Neuron (in vitro differentiated cells): Measurements from ENCODE around the gene HRC.
A peak's percentile ranks its signal among the peaks of the same experiment; 100 is the strongest.
"Not testable (repeated sequence)": the region's sequence is repeated elsewhere in the genome, so short reads cannot be mapped to it uniquely, and the experiment has no call there.

Source experiments
- H2AFZ ChIP-seq: one replicate; pipeline ENCODE4 v1.6.1; 2013; ENCODE audit warnings: low read depth, mild to moderate bottlenecking, inconsistent platforms, low read length, moderate library complexity
- H3K27me3 ChIP-seq: one replicate; pipeline ENCODE4 v1.6.1; 2013; ENCODE audit warnings: low read length; ENCODE audit not compliant: insufficient read depth
- H3K36me3 ChIP-seq: one replicate; pipeline ENCODE4 v1.6.1; 2013; ENCODE audit warnings: low read length; ENCODE audit not compliant: insufficient read depth
- H3K4me1 ChIP-seq: one replicate; pipeline ENCODE4 v1.6.1; 2013; ENCODE audit warnings: low read length; ENCODE audit not compliant: insufficient read depth
- H3K4me3 ChIP-seq: 2 replicates; pipeline ENCODE4 v1.5.1; 2013; ENCODE audit warnings: mild to moderate bottlenecking, low read length, moderate library complexity
- H3K9me3 ChIP-seq: one replicate; pipeline ENCODE4 v1.6.1; 2013; ENCODE audit warnings: low read length

The HRC gene

GRCh38 chr19:49121841-49122240 is 33.4 kb downstream of the HRC start:
- not testable (repeated sequence) for H3K4me3 ChIP-seq, H3K9me3 ChIP-seq, H2AFZ ChIP-seq, H3K36me3 ChIP-seq
- Histone ChIP-seq H3K4me1 (peaks cover 10% of the 10 kb centered on the region), H3K27me3 (peaks cover 13% of the 10 kb centered on the region)

GRCh38 chr19:49120868-49121267 is 34.3 kb downstream of the HRC start:
- H3K4me3 ChIP-seq, result no peak overlapping the region
- peaks cover 13% of the 10 kb centered on the region for H3K27me3 ChIP-seq
- peaks cover 10% of the 10 kb centered on the region for H3K4me1 ChIP-seq
- no peaks in the 10 kb centered on the region for H3K36me3 ChIP-seq
- H3K9me3 ChIP-seq, result no peaks in the 10 kb centered on the region
- no peak overlapping the region for H2AFZ ChIP-seq

DNA sequence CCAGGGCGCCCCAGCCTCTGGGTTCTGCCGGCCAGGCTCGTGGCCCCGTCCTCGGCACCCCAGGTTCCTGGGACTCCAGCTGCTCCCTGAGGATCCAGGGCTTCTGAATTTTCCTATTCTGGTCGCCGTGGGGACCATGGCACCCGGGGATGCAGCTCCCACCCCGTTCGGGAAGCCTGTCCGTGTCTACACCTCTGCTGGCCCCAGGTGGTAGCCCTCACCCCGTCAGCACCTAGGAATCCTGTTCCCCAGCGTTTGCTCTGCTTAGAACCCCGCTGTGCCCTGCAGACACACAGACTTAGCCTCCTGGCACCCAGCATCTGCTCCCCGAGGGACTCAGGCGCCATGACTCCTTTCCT is 34.9 kb downstream of the HRC start:
- peaks cover 10% of the 10 kb centered on the region for H3K4me1 ChIP-seq
- H3K4me3 ChIP-seq, result peak overlapping the region; percentile 89
- no peaks in the 10 kb centered on the region for H3K36me3 ChIP-seq
- H2AFZ ChIP-seq, result peak overlapping the region; percentile 69
- peaks cover 13% of the 10 kb centered on the region for H3K27me3 ChIP-seq
- H3K9me3 ChIP-seq, result no peaks in the 10 kb centered on the region

GRCh38 chr19:49119411-49120324 is 35.5 kb downstream of the HRC start, which contains the start of gene PPFIA3:
Gene PPFIA3, plus strand, starts transcription at chr19:49119544. Its CDS starts 8,330 bp downstream, at chr19:49127874.
- Histone ChIP-seq H3K4me1 (peaks cover 10% of the 10 kb centered on the region), H3K27me3 (peaks cover 13% of the 10 kb centered on the region), H3K4me3 (peak within 1 kb of the TSS; percentile 89), H2AFZ (peak within 1 kb of the TSS; percentile 76), H3K36me3 (no peaks in the 10 kb centered on the region), H3K9me3 (no peaks in the 10 kb centered on the region)

DNA sequence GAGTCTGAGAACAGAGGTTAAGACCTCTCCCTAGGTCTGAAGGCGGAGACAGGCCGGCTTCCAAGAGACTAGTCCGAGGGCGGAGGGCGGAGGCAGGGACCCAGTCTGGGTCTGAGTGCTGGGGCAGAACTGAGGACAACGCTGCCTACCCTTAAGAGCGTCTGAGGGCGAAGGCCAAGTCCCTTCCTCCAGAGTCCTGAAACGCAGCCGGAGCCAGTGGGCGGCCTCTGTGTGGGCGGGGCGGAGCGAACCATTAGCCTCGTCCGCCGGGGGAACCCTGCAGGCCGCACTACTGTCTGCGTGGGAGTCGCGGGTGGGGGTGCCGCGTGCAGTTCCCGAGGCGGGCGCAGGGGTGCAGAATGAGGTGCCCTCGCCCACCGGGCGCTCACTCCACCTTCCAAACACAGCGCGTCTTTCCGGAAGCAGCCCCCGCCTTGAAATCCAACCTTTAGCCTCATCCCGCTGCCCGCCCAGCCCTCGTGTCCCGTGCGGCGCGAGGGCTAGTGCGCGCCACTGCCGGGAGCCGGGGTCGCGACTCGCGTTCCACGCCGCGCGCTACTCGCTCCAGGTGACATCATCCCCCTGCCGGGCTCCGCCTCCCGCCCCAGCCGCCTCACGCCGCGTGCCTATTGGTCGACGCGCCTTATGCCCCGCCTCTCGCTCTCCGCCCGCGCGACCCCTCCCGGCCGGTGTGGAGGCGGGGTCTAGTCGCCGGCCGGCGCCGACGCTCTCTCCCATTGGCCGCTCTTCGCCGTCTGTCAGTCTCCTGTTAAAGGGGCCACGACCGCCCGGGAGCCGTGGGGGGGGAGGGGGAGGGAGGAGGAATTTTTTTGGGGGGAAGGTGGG is 36.4 kb downstream of the HRC start, which contains the start of gene C19orf73:
TSS of gene C19orf73 (minus strand) at position 579 of the 846 bp plus-strand sequence. CDS start at position 458, 121 bp downstream.
- Histone ChIP-seq H3K36me3 (no peaks in the 10 kb centered on the region), H3K27me3 (peaks cover 13% of the 10 kb centered on the region), H3K4me3 (peak within 1 kb of the TSS; percentile 89), H2AFZ (peak within 1 kb of the TSS; percentile 76), H3K4me1 (peaks cover 12% of the 10 kb centered on the region), H3K9me3 (no peaks in the 10 kb centered on the region)

DNA sequence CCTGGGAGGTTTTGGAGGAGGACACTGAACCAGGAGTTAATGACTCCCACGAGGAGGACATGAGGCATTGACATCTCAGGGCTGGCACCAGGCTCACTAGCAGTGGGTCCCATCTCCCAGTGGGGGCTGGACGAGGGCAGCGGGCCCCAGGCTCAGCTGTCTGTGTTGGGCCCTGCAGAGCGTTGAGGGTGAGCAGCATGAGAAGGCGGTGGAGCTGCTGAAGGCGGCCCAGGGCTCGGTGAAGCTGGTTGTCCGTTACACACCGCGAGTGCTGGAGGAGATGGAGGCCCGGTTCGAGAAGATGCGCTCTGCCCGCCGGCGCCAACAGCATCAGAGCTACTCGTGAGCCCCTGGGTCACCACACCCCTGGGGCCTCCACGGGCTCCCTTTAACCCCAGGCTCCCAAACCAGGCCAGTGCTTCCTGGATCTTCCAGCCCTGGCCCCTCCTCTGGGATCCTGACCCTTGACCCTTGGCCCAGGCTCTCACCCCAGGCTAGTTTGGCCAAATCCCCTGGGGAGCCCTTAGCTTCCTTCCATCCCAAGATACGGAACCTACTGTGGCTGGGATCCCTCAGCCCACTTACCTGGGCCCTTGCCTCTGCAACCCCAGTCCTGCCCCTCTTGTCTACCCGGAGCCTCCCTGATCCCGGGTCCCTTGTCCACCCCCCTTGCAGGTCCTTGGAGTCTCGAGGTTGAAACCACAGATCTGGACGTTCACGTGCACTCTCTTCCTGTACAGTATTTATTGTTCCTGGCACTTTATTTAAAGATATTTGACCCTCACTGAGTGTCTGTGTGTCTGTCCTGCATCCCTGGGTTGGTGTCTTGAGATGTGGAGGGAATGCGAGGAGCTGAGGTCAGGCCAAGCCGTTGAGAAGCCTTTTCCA is 37.3 kb downstream of the HRC start:
- Histone ChIP-seq H3K4me1 (peaks cover 13% of the 10 kb centered on the region), H3K36me3 (no peaks in the 10 kb centered on the region), H2AFZ (no peak overlapping the region), H3K4me3 (peak overlapping the region; percentile 89), H3K27me3 (peaks cover 13% of the 10 kb centered on the region), H3K9me3 (no peaks in the 10 kb centered on the region)

DNA sequence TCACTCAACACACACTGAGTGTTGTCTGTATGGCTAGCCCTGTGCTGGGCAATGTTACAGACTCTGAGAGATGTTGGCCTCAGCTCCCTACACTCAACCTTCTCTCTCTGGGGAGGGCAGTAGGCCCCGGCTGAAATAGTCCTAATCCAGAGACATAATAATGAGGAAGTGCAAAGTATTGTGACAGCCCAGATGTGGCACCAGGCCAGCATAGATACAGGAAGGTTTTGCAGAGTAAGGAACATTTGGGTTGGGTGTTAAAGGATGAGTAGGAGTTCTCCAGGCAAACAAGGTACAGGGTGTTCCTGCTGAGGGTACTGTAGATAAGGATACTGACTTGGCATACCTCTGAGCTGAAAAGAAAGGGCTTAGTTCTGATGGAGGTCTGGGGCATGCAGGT is 38.7 kb downstream of the HRC start:
- Histone ChIP-seq H3K27me3 (peaks cover 13% of the 10 kb centered on the region), H3K4me3 (no peak overlapping the region), H3K36me3 (no peaks in the 10 kb centered on the region), H3K4me1 (peaks cover 13% of the 10 kb centered on the region), H3K9me3 (no peaks in the 10 kb centered on the region), H2AFZ (no peak overlapping the region)

DNA sequence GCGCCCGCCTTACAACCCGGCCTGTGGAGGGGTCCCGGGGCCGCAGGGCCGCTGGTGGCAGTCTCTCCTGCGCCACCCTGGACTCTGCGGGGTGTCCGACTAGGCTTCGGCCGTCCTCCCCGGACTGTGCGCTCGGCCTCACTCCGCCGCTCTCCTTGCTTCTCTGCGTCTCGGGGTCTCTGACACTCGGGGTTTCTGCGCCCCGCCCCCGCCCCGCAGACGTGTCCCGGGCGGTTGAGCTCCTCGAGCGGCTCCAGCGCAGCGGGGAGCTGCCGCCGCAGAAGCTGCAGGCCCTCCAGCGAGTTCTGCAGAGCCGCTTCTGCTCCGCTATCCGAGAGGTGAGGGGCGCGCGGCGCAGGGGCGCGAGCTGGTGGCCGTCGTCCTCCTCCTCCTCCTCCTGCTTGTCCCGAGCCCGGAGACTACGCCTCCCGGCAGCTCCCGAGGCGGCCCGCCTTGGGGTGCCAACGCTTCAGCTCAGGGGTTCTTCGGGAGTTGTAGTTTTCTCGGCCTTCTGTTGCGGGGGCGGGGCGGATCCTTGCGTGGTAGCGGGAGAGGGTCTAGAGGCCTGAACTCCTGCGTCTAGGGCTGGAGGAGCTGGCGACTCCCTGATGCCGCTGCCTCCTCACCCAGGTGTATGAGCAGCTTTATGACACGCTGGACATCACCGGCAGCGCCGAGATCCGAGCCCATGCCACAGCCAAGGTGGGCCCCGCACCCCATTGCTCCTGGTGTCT is 40.4 kb downstream of the HRC start:
- peak overlapping the region; percentile 55 for H2AFZ ChIP-seq
- peaks cover 2% of the 10 kb centered on the region for H3K36me3 ChIP-seq
- peaks cover under 1% of the 10 kb centered on the region for H3K27me3 ChIP-seq
- peaks cover 11% of the 10 kb centered on the region for H3K4me1 ChIP-seq
- H3K4me3 ChIP-seq, result peak overlapping the region; percentile 53
- H3K9me3 ChIP-seq, result no peaks in the 10 kb centered on the region

DNA sequence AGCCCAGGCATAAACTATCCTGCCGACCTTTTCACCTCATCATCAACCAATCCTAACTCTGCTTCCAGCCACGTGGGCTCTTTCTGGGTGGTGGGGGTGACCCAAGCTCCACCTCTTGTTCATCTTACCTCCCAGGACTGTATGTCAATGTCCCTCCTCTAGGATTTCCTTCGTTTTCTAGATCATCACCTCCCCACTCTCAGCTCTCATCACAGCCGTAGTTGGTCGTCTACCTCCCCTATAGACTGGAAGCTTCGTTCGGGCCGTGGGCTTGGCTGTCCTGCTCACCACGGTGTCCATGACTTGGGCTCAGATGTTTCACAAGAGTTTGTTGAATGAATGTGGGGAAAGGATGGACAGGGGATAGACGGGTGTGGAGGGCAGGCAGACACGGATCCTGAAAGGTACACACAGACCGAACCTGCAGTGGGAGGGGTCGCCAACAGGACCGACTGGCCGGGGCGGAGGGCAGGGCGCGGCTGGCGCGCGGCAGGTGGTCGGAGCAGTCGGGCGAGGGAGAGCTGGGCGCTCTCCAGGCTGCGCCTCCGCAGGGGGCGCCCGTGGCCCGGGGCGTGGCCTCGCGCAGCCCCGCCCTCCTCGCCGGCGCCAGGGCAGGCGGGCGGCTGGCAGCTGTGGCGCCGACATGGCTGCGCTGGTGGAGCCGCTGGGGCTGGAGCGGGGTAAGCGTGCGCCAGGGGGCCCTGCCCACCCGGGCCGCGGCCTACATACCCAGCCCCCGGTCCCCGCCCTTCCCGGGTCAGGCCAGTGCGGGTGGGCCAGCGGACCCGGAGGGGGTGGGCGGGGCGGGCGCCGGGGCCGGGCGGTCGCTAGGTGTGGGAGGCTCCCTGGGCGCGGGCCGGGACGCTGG is 41.2 kb downstream of the HRC start, which contains the start of gene LIN7B:
TSS of gene LIN7B (plus strand) at position 609 of the 868 bp plus-strand sequence. CDS start at position 644, 35 bp downstream.
- Histone ChIP-seq H2AFZ (peak within 1 kb of the TSS; percentile 55), H3K4me3 (peak within 1 kb of the TSS; percentile 53), H3K27me3 (no peaks in the 10 kb centered on the region), H3K4me1 (peaks cover 9% of the 10 kb centered on the region), H3K36me3 (peaks cover 10% of the 10 kb centered on the region), H3K9me3 (no peaks in the 10 kb centered on the region)

DNA sequence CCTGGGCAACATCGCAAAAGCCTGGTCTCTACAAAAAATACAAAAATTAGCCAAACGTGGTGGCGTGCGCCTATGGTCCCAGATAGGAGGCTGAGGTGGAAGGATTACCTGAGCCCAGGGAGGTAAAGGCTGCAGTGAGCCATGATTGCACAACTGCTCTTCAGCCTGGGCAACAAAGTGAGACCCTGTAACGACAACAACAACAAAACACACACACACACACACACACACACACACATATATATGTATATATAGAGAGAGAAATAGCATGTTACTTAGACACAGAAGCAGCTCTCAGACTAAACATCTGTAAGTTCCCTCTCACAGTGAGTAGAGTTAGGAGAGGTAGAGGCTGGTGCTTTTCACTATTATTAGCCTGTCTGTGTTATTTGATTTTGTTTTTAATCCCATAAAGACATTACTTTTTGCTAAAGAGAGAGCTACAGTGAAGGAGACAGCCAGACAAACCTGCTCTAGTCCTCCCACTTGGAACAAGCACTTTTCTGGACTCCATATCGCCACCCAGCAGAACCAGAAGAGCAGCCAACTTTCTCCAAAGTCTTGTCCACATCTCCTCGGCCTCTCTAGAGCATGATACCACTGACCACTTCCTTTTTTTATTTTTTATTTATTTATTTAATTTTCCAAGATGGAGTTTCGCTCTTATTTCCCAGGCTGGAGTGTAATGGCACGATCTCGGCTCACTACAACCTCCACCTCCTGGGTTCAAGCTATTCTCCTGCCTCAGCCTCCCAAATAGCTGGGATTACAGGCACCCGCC is 43.8 kb downstream of the HRC start:
- no peak overlapping the region for H3K4me3 ChIP-seq
- peaks cover 34% of the 10 kb centered on the region for H3K36me3 ChIP-seq
- H3K27me3 ChIP-seq, result no peaks in the 10 kb centered on the region
- H2AFZ ChIP-seq, result no peak overlapping the region
- H3K4me1 ChIP-seq, result peaks cover 3% of the 10 kb centered on the region
- no peaks in the 10 kb centered on the region for H3K9me3 ChIP-seq

DNA sequence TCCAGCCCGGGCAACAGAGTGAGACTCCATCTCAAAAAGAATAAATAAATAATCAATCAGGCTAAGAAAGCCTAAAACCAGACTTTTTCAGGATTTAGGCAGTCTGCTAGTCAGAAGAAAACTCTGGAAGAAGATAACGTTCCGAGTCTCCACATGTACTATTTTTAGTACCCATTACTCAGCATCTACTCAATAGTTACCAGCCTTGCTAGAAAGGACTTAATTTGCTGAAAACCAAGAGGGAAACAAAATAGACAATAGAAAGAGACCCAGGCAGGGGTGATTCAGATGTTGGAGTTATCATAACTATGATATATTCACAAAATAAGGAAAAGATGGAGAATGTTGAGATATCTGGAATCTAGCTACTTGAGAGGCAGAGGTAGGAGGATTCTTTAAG is 44.6 kb downstream of the HRC start:
- H3K4me3 ChIP-seq, result no peak overlapping the region
- H3K27me3 ChIP-seq, result no peaks in the 10 kb centered on the region
- no peaks in the 10 kb centered on the region for H3K9me3 ChIP-seq
- H3K36me3 ChIP-seq, result peaks cover 42% of the 10 kb centered on the region
- no peak overlapping the region for H2AFZ ChIP-seq
- peaks cover 3% of the 10 kb centered on the region for H3K4me1 ChIP-seq
